ENCODE results near the gene SPDYE1.
"Not testable (repeated sequence)": the region's sequence is repeated elsewhere in the genome, so short reads cannot be mapped to it uniquely, and the experiment has no call there.

- not testable (repeated sequence) for TF ChIP-seq CTCF (IDR thresholded peaks at IDR 0.05; ENCODE audit: low read length); EZH2 (IDR thresholded peaks at IDR 0.05; ENCODE audit: borderline replicate concordance, low read length)
Observed at GRCh38 chr7:44015090-44015489, 17.4 kb downstream of the SPDYE1 start.

Measured in OCI-LY1 (cell line).